ENCODE results near the gene BRCA1. TPM values are rescaled to one million over a fixed set of nuclear protein-coding genes. Genes with fewer than 3 reads are reported as not detected.
"Not testable (repeated sequence)": the region's sequence is repeated elsewhere in the genome, so short reads cannot be mapped to it uniquely, and the experiment has no call there.

BRCA1 gene
- total RNA-seq, 4 donors from 2014 or later, result 4.6 to 9.8 (median 6.9) TPM

DNA sequence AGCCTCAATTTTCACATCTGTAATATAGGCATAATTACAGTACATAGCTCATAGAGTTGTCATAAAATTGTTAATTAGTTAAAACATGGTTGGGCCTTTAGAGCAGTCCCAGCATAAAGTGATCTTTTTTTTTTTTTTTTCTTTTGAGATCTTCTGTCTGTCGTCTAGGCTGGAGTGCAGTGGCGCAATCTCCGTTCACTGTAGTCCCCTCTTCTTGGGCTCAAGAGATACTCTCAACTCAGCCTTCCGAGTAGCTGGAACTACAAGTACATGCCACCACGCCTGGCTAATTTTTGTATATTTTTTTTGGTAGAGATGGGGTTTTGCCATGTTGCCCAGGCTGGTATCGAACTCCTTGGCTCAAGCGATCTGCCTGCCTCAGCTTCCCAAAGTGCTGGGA is 69.1 kb downstream of the BRCA1 start:
- 96 to 98% methylated on average over 7 of the region's 7 CpGs for WGBS, 2 donors
- H3K36me3 ChIP-seq, result peaks cover 0 to 43% (median 0%) of the 10 kb centered on the region in 3 donors
- DNase-seq (ENCODE audit: low spot score in 2 of 2), result no peak
- H3K27me3 ChIP-seq, result no peaks in the 10 kb centered on the region
- TF ChIP-seq, protein P1, sequence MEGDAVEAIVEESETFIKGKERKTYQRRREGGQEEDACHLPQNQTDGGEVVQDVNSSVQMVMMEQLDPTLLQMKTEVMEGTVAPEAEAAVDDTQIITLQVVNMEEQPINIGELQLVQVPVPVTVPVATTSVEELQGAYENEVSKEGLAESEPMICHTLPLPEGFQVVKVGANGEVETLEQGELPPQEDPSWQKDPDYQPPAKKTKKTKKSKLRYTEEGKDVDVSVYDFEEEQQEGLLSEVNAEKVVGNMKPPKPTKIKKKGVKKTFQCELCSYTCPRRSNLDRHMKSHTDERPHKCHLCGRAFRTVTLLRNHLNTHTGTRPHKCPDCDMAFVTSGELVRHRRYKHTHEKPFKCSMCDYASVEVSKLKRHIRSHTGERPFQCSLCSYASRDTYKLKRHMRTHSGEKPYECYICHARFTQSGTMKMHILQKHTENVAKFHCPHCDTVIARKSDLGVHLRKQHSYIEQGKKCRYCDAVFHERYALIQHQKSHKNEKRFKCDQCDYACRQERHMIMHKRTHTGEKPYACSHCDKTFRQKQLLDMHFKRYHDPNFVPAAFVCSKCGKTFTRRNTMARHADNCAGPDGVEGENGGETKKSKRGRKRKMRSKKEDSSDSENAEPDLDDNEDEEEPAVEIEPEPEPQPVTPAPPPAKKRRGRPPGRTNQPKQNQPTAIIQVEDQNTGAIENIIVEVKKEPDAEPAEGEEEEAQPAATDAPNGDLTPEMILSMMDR (IDR thresholded peaks at IDR 0.05), result no peak
- no peak for TF ChIP-seq EP300 (IDR thresholded peaks at IDR 0.05)
- no peak for TF ChIP-seq POLR2A (IDR thresholded peaks at IDR 0.05)
- H3K27ac ChIP-seq, result no peak overlapping the region
- no peaks in the 10 kb centered on the region for H3K9me3 ChIP-seq
- no peak overlapping the region for H3K4me3 ChIP-seq
- H3K4me1 ChIP-seq, result no peaks in the 10 kb centered on the region

DNA sequence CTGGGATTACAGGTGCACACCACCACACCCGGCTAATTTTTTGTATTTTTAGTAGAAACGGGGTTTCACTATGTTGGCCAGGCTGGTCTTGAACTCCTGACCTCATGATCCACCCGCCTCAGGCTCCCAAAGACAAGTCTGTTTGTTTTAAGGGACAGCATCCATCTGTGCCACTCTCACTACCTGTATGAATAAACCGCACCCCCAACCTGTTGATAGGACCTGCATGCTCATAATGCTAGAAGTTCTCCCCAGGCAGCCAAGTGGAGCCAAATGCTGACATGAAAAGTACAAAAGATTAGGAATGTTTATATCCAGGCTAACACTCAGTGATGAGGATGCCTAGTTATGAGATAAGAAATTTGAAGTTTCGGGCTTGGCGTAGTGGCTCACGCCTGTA is 72.2 kb downstream of the BRCA1 start:
- not testable (repeated sequence) for H3K4me1 ChIP-seq; H3K9me3 ChIP-seq; DNase-seq (ENCODE audit: low spot score in 2 of 2); H3K4me3 ChIP-seq; H3K27ac ChIP-seq; H3K27me3 ChIP-seq
- H3K36me3 ChIP-seq, result peaks cover 0 to 50% (median 0%) of the 10 kb centered on the region in 3 donors
- 95% methylated on average over 7 of the region's 7 CpGs for WGBS, 2 donors

DNA sequence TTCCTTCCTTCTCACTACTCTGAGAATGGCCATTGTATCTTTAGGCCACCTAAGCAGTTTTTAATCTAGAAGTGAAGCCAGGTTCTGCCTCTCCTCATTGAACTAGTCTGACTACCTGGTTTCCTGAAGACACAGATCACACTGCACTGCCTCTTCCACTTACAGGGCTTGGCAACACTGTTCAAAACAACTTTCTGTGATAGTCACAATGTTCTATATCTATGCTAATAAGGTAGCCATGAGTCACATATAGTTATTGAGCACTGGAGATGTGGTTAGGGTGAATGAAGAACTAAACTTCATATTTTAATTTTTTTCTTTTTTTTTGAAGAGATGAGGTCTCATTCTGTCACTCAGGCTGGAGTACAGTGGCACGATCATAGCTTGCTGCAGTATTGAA is 73.2 kb downstream of the BRCA1 start:
- TF ChIP-seq EP300 (IDR thresholded peaks at IDR 0.05), result no peak
- TF ChIP-seq POLR2A (IDR thresholded peaks at IDR 0.05), result no peak
- TF ChIP-seq, protein P1 (IDR thresholded peaks at IDR 0.05), result no peak
- Histone ChIP-seq H3K9me3 (no peaks in the 10 kb centered on the region), H3K27me3 (no peaks in the 10 kb centered on the region), H3K27ac (no peak overlapping the region), H3K36me3 (peaks cover 0 to 49% (median 0%) of the 10 kb centered on the region in 3 donors), H3K4me1 (no peaks in the 10 kb centered on the region), H3K4me3 (no peak overlapping the region)
- no peak for DNase-seq (ENCODE audit: low spot score in 2 of 2)
- 88 to 90% methylated on average over 1 of the region's 1 CpG for WGBS, 2 donors

DNA sequence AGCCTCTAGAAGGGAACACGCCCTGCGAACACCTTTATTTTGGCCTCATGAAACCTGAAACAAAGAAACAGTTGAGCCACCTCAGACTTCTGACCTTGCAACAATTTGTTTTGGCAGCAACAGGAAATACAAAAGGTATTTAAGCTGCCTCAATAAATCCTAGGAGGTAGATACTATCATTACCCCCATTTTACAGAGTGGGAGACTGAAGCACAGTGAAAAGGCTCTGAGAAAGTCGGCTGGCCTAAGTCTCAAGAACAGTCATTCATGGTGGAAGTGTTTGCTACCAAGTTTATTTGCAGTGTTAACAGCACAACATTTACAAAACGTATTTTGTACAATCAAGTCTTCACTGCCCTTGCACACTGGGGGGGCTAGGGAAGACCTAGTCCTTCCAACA is 81.1 kb downstream of the BRCA1 start:
- peaks cover 0 to 8% (median 0%) of the 10 kb centered on the region in 3 donors for H3K36me3 ChIP-seq
- 80 to 90% methylated on average over 4 of the region's 4 CpGs for WGBS, 2 donors
- H3K27ac ChIP-seq, result no peak overlapping the region
- no peaks in the 10 kb centered on the region for H3K9me3 ChIP-seq
- H3K27me3 ChIP-seq, result no peaks in the 10 kb centered on the region
- no peaks in the 10 kb centered on the region for H3K4me1 ChIP-seq
- H3K4me3 ChIP-seq, result no peak overlapping the region
- DNase-seq (ENCODE audit: low spot score in 2 of 2), result no peak
- TF ChIP-seq EP300 (IDR thresholded peaks at IDR 0.05) (no peak), POLR2A (IDR thresholded peaks at IDR 0.05) (no peak)
- TF ChIP-seq, protein P1 (IDR thresholded peaks at IDR 0.05), result no peak

DNA sequence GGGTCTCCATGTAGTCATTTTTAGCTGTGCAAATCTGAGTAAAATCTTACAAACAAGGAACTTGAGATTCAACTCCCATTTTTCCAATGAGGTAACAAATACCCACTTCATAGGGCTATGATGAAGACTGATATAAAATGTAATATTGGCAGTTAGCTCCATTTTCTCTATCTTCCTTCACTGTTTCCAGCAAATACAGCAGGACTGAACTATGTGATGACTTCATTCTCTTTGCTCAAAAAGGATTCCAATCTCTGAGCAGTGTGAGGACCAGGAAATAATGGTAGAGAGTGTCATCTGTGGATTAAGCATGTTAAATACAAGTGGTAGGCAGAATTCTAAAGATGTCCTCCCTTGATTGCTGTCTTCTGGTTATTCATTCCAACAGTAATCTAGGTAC is 81.9 kb downstream of the BRCA1 start:
- peaks cover 0 to 8% (median 0%) of the 10 kb centered on the region in 3 donors for H3K36me3 ChIP-seq
- H3K4me1 ChIP-seq, result no peaks in the 10 kb centered on the region
- H3K9me3 ChIP-seq, result no peaks in the 10 kb centered on the region
- H3K4me3 ChIP-seq, result no peak overlapping the region
- no peak for TF ChIP-seq EP300 (IDR thresholded peaks at IDR 0.05)
- TF ChIP-seq, protein P1 (IDR thresholded peaks at IDR 0.05), result no peak
- no peak for TF ChIP-seq POLR2A (IDR thresholded peaks at IDR 0.05)
- H3K27me3 ChIP-seq, result no peaks in the 10 kb centered on the region
- DNase-seq (ENCODE audit: low spot score in 2 of 2), result no peak
- no peak overlapping the region for H3K27ac ChIP-seq

DNA sequence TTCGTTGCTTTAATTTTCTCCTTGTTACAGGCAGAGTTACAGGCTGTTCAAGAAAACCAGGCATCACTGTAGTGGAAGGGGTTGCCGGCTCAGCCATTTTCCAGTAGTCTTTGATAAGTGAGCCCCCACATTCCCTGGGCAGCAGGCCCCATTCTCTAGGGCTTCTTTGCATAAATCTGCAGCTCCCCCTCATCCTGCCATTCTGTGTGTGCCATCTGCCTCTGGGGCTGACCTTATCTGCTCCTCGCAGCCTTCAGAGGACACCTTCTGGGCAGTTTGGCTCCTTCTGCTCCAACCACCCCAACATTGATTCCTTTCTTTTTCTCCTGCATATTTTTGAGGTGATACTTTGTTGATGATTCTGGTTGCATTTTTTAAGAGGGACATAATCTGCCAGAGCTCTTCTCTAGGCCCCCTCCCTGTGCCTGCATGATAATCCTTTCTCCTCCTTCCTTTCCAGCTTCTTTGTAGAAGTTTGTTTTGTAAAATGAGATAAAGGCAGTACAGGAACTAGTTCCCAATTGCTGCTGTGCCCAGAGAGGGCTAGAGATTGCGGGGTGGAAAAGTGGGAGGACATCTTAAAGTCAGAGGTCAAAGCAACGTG is 83.0 kb downstream of the BRCA1 start:
- Histone ChIP-seq H3K36me3 (peaks cover 0 to 8% (median 0%) of the 10 kb centered on the region in 3 donors), H3K9me3 (no peaks in the 10 kb centered on the region), H3K27ac (no peak overlapping the region), H3K27me3 (no peaks in the 10 kb centered on the region), H3K4me3 (no peak overlapping the region), H3K4me1 (no peaks in the 10 kb centered on the region)
- TF ChIP-seq, protein P1 (IDR thresholded peaks at IDR 0.05), result no peak
- no peak for TF ChIP-seq POLR2A (IDR thresholded peaks at IDR 0.05)
- TF ChIP-seq EP300 (IDR thresholded peaks at IDR 0.05), result no peak
- 66 to 68% methylated on average over 5 of the region's 5 CpGs for WGBS, 2 donors
- DNase-seq (ENCODE audit: low spot score in 2 of 2), result no peak

All from tibial nerve (tissue), 4 donors.